ENCODE data around the gene CD8B2.
"Not testable (repeated sequence)": the region's sequence is repeated elsewhere in the genome, so short reads cannot be mapped to it uniquely, and the experiment has no call there.

The CD8B2 gene

DNA sequence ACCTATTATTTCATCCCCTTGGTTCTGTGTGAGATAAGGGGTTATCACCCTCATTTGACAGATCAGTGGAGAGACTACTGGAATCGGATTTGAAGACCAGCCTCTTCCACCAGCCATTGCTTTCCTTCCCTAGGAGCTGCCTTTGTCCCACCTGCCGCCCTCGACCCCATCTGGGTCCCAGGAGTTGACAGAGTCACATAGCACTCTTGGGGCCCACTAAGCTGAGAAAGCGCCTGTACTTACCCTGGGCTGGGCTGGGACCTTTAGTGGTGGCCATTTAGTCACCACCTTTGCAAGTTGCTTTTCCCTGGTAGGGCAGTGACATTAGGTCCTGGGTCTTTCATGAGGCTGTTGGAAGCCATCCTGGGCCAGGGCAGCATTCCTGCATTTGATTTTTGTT, 17.6 kb downstream of the CD8B2 start:
- H3K27ac Mint-ChIP-seq, DNase-seq, CTCF ChIA-PET, H3K4me3 Mint-ChIP-seq, H3K27me3 Mint-ChIP-seq, H3K9me3 Mint-ChIP-seq, H3K4me1 Mint-ChIP-seq, H3K36me3 Mint-ChIP-seq: not testable (repeated sequence)

DNA sequence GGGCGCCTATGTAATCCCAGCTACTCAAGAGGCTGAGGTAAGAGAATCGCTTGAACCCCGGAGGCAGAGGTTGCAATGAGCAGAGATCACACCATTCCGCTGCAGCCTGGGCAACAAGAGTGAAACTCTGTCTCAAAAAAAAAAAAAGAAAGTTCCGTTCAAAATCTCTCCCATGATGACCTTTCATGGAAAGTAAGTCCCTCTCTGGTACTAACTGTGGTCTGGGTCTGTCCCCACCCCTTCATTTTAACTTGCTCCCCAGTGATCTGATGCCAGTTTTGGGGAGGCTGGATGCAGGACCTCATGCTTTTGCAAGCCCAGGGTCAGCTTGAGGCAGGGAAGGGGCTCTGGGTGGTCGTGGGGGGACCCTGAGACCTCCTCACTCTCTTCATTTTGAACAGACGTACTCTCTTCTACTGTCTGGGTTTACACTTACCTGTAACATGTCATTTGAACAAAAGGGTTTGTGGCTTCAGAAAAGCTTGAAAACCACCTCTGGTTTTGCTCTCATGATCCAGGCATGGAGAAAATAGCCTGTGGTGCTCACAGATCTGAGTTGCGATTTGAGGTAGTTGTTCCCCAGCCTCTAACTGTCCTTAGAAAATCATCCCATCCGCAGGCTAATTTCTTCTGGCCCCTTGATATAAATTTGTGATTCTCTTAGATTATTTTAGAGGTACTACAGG, 19.0 kb downstream of the CD8B2 start:
- H3K4me3 Mint-ChIP-seq, H3K27ac Mint-ChIP-seq, CTCF ChIA-PET, H3K4me1 Mint-ChIP-seq, H3K9me3 Mint-ChIP-seq, H3K36me3 Mint-ChIP-seq, H3K27me3 Mint-ChIP-seq, DNase-seq: not testable (repeated sequence)

DNA sequence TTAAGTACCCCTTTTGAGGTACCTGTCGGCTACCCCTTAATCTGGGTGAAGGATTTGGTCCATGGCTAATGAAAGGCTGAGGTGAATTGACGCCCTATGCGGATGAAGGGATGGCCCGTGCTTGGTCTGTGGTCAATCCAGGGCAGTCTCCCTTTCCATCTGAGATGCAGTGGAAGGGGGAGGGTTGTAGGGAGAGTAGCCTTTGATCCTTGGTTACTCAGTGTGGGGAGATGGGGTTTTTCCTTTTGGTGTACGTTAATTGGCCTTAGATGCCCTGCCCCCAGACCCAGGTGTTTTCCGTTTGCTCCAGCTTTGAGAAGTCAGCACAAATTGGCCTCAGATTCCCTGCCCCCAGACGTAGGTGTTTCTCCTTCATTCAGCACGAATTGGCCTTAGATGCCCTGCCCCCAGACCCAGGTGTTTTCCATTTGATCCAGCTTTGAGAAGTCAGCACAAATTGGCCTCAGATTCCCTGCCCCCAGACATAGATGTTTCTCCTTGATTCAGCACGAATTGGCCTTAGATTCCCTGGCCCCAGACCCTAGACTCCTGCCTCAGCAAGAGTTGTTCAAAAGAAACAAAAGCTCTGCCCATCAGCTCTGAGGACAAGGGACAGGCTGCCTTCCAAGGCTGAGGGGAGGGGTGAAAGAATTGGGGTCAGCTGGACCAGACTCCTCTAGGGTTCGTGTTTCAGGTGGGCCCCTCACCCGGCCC, 21.7 kb downstream of the CD8B2 start:
- CTCF ChIA-PET, H3K9me3 Mint-ChIP-seq, H3K27me3 Mint-ChIP-seq, H3K36me3 Mint-ChIP-seq, H3K4me3 Mint-ChIP-seq, DNase-seq, H3K27ac Mint-ChIP-seq: not testable (repeated sequence)
- H3K4me1 Mint-ChIP-seq = peaks cover 11% of the 10 kb centered on the region

DNA sequence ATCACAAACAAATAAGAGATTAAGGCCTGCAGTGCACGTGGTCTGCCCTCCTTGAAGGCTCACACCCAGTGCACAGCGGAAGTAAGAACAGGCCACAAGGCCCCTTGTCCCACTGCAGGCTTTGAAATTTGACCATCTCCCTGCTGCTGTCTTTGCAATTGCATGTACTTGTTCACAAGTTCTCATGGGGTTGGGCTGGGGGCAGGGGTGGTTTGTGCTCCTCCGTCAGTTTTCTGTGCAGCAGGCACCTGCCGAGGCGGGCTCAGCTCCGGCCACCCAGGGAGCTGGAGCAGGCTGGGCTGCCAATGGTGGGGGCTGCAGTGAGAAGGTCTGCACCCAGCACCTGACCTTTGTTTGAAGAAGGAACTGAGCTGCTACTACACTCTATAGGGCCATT, 22.2 kb downstream of the CD8B2 start:
- not testable (repeated sequence) for H3K9me3 Mint-ChIP-seq

DNA sequence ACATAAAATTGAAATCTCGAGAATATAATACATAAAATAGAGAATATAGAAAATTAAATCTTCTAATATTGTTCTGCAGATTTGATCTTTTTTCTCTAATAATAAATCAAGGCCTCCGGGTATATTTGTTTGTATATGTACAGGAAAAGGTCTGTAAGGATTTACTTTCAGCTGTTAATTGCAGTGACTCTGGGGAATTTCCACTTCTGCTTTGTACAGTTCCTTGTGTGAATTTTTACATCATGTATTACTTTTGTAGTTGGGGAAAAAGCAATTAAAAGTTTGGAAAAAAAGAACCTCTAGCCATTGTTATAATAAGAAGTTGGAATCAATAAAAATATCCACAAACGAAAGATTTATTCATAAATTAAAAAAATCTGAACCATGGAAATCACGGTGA, 23.6 kb downstream of the CD8B2 start:
- H3K27ac Mint-ChIP-seq, DNase-seq, CTCF ChIA-PET, H3K4me3 Mint-ChIP-seq, H3K27me3 Mint-ChIP-seq, H3K36me3 Mint-ChIP-seq, H3K9me3 Mint-ChIP-seq: not testable (repeated sequence)
- peaks cover 11% of the 10 kb centered on the region for H3K4me1 Mint-ChIP-seq

More for the DNA sequence above, 22.2 kb downstream of the CD8B2 start:
- DNase-seq, CTCF ChIA-PET, H3K36me3 Mint-ChIP-seq, H3K4me3 Mint-ChIP-seq, H3K27me3 Mint-ChIP-seq, H3K27ac Mint-ChIP-seq: not testable (repeated sequence)
- H3K4me1 Mint-ChIP-seq = peaks cover 11% of the 10 kb centered on the region

DNA sequence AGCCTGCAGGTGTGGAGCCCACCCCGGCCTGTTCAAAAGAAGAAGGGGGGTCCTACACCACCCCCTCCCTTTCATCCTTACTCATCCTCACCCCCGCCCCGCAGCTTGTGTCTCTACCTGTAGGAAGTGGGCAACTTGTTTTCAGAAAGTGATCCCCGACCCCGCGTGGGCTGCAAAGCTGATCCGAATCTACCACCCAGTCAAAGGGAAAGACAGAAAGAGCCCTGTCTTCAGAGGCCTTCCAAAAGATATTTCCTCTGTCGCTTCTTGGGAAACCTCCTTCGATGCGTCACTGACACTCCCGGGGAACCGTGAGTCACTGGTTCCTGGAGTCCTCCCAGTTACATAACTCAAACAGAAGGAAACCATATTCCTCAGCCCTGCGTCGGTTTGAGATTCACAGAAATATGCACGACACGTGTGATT, 24.3 kb downstream of the CD8B2 start:
- H3K9me3 Mint-ChIP-seq, CTCF ChIA-PET, H3K36me3 Mint-ChIP-seq, H3K4me3 Mint-ChIP-seq, H3K27ac Mint-ChIP-seq, DNase-seq, H3K27me3 Mint-ChIP-seq: not testable (repeated sequence)
- peaks cover 11% of the 10 kb centered on the region for H3K4me1 Mint-ChIP-seq

DNA sequence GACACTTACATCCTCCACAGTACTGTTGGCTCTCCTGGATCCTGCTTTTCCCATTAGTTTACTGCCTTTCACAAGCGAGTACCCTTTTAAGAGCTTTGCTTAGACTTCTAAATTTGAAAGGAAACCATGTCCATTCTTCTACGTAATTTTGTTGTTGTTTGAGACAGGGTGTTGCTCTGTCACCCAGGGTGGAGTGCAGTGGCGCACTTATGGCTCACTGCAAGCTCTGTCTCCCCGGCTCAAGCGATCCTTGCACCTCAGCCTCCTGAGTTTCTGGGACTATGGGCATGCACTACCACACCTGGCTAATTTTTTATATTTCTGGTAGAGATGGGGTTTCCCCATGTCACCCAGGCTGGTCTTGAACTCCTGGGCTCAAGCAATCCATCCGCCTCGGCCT, 24.8 kb downstream of the CD8B2 start:
- peaks cover 11% of the 10 kb centered on the region for H3K4me1 Mint-ChIP-seq
- H3K4me3 Mint-ChIP-seq, H3K27me3 Mint-ChIP-seq, CTCF ChIA-PET, H3K27ac Mint-ChIP-seq, DNase-seq, H3K9me3 Mint-ChIP-seq, H3K36me3 Mint-ChIP-seq: not testable (repeated sequence)

DNA sequence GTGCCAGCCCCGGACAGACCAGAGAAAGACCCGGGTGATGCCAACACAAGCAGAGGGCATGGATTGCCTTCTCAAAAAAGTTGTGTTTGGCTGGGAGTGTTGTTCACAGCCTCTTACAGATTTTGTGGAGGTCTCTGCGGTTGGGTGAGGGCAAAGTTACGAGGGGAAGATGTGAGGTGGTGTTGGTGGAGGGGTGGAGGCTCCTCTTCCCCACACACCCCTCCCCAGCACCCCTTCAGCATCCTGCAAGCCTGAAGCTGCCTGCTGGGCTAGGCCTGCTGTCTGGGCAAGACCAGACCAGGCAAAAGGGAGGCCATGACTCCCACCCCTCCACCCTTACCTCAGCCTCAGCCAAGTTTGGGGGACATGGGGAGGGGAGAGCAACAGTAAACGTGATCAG, 26.2 kb downstream of the CD8B2 start:
- CTCF ChIA-PET, DNase-seq, H3K4me3 Mint-ChIP-seq, H3K36me3 Mint-ChIP-seq, H3K9me3 Mint-ChIP-seq, H3K27me3 Mint-ChIP-seq, H3K27ac Mint-ChIP-seq: not testable (repeated sequence)
- H3K4me1 Mint-ChIP-seq = peaks cover 11% of the 10 kb centered on the region

DNA sequence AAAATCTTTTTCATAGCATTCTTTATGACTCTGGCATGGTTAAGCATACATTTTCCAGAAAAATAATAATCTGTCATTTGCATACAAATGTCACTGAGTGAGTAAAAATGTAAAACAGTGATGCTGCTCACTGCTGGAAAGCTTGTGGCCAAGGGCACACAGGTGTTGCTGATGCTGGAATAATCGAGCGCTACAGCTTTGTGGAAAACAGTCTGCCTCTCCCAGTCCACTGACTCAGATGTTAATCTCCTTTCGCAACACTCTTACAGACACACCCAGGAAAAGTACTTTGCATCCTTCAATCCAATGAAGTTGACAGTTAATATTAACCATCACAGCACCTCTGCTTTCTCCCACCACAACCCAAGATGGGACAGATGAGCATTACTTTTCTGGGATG, 27.7 kb downstream of the CD8B2 start:
- CTCF ChIA-PET, DNase-seq, H3K27me3 Mint-ChIP-seq: not testable (repeated sequence)

DNA sequence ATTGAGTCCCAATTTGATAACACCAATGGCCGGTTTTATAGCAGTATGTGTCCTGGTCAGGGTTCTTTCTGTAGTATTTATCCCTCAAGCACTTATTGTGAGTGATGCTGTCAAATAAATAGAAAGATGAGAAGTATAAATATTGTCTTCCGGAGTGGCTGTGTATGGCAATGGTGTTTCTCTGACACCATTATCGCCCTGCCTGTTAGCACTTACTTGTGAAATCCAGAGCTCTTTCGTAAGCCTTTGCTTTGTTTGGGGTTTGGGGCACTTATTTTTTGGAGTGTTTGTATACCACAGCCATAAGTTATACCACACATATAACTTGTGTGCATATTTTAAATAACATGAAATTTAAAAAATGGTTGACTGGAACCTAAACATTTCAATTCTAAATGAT, 29.3 kb downstream of the CD8B2 start:
- H3K4me1 Mint-ChIP-seq = peaks cover 8% of the 10 kb centered on the region
- H3K4me3 Mint-ChIP-seq = no peak overlapping the region
- H3K9me3 Mint-ChIP-seq = no peaks in the 10 kb centered on the region
- no peak overlapping the region for H3K27ac Mint-ChIP-seq
- CTCF ChIA-PET = no interaction called here
- H3K36me3 Mint-ChIP-seq = no peaks in the 10 kb centered on the region
- no peak for DNase-seq
- peaks cover 1% of the 10 kb centered on the region for H3K27me3 Mint-ChIP-seq

More for the DNA sequence above, 27.7 kb downstream of the CD8B2 start:
- H3K9me3 Mint-ChIP-seq, H3K4me3 Mint-ChIP-seq, H3K27ac Mint-ChIP-seq, H3K36me3 Mint-ChIP-seq: not testable (repeated sequence)
- H3K4me1 Mint-ChIP-seq = peaks cover 11% of the 10 kb centered on the region

DNA sequence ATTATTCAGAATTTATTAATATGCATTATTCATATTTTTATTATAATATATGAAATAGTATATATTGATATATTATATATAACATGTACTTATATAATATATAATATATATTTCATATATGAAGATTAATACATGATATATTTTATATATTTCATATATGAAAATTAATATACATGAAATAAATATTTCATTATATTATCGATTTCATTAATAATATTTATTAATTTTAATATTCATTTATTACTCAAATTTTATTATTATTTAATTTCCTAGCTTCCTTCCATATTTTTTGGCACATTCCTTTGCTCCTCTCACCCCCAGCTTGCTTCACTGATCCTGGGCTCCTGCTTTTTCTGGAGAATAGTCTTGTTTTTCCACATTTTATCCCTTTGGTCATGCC, 29.7 kb downstream of the CD8B2 start:
- Mint-ChIP-seq H3K27me3 (peaks cover 6% of the 10 kb centered on the region), H3K9me3 (no peaks in the 10 kb centered on the region), H3K4me3 (no peak overlapping the region), H3K27ac (no peak overlapping the region), H3K4me1 (peaks cover 5% of the 10 kb centered on the region), H3K36me3 (no peaks in the 10 kb centered on the region)
- CTCF ChIA-PET = no interaction called here
- DNase-seq = no peak

DNA sequence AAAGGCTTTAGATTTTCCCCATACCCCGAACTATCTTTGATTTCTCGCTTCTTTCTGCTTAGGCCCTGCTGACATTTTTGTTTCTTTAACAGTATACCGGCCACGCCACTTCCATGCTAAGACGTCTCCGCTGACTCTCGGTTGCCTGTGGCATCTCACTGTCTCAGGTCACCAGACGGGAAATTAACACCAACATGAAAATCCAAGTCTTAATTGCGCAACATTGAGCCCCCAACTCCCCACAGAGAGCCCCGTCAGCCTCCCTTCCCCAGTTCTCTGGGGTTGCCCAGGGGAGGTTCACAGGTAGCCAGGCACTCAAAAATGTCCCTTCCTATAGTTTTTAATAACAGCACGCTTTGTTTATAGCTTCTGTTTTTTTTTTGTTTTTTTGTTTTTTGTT, 30.2 kb downstream of the CD8B2 start:
- Mint-ChIP-seq H3K4me1 (peaks cover under 1% of the 10 kb centered on the region), H3K27me3 (peaks cover 6% of the 10 kb centered on the region), H3K9me3 (no peaks in the 10 kb centered on the region), H3K27ac (no peak overlapping the region), H3K4me3 (no peak overlapping the region), H3K36me3 (no peaks in the 10 kb centered on the region)
- CTCF ChIA-PET = no interaction called here
- no peak for DNase-seq

DNA sequence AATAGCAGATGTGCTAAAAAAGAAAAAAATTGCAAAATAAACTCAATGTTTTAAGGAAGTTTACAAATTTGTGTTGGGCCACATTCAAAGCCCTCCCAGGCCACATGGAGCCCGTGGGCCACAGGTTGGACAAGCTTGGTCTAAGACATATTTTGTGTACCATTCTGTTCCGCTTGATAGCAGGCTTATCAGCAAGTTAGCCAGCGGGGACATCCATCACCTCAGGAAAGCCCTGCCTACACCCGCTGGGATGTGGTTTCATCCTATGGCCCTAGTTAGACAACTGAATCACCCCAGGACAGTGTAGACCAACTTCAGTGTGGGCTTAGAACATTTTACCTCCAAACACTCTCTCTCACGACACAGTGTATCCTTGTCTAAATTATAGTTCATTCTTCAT, 32.6 kb downstream of the CD8B2 start:
- CTCF ChIA-PET = no interaction called here
- Mint-ChIP-seq H3K4me1 (no peaks in the 10 kb centered on the region), H3K4me3 (no peak overlapping the region), H3K36me3 (no peaks in the 10 kb centered on the region), H3K9me3 (peaks cover 13% of the 10 kb centered on the region), H3K27me3 (peaks cover 6% of the 10 kb centered on the region), H3K27ac (no peak overlapping the region)
- DNase-seq = no peak

DNA sequence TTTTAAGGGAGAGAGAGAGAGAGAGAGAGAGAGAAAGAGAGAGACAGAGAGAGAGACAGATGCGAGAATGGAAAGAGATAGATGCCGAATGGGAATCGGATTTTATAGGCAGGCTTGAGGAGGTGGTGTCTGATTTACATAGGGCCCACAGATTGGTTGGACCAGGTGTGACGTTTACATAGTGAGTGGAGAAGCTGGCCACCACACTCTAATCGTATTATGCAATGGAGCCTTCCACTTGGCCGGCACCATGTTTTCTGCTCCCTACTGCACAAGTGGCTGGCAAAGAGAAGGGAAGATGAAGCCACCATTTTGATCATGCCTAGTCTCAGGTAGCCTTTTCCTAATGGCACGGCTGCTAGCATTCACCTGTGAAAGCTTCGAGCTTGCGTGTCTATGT, 33.9 kb downstream of the CD8B2 start:
- Mint-ChIP-seq H3K36me3 (no peaks in the 10 kb centered on the region), H3K27ac (no peak overlapping the region), H3K4me3 (no peak overlapping the region), H3K9me3 (peaks cover 14% of the 10 kb centered on the region), H3K27me3 (peaks cover 6% of the 10 kb centered on the region), H3K4me1 (no peaks in the 10 kb centered on the region)
- CTCF ChIA-PET = no interaction called here
- no peak for DNase-seq

DNA sequence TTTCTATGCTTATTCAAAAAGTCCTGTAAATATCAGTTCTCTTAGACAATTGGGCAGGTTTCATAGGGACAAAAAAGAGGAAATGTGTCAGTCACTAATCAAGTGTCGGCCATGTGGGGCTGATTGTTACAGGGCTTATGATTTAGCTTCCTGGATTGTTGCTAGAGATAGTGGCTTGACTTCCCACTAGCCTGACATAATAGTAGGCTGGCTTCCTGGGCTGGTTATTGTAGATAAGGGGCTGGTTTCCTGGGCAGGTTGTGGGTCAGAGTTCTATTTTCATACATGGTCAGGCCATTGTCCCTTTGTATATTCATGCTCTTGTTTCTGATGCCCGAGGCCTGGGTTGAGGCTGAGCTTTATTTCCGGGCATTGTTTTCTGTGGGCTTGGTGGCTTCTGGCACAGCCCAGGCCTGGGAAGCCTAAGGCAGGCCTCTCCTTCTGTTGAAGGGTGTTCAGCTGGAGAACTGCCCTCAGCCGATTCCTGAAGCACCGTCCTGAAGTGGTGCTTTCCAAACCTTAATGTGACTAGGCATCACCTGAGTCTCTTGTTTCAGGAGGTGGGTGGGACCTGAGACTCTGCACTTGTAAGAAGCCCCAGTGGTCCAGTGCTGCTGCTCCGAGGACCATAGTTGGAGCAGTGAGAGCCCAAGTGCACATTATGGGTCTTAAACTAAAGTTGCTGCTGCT, 37.0 kb downstream of the CD8B2 start:
- H3K4me3 Mint-ChIP-seq = no peak overlapping the region
- DNase-seq = no peak
- no peaks in the 10 kb centered on the region for H3K4me1 Mint-ChIP-seq
- no peak overlapping the region for H3K27ac Mint-ChIP-seq
- H3K27me3 Mint-ChIP-seq = peaks cover 11% of the 10 kb centered on the region
- H3K36me3 Mint-ChIP-seq = no peaks in the 10 kb centered on the region
- CTCF ChIA-PET = no interaction called here
- H3K9me3 Mint-ChIP-seq = peaks cover 14% of the 10 kb centered on the region

Data from activated naive CD4-positive, alpha-beta T cell treated with anti-CD3 and anti-CD28 coated beads, Interleukin-2, amount 10 ng/mL, durations not matched to agents 7 days and 5 days (primary cell).